Raji (cell line): ENCODE results near the gene EPHB3.

Experiments
- POLR2A ChIP-seq: IDR thresholded peaks from 2 replicates; pipeline ENCODE4 v1.6.1; 2011; ENCODE audit warnings: low read depth, low read length, control low read depth; ENCODE audit not compliant: insufficient read depth

Gene EPHB3

DNA sequence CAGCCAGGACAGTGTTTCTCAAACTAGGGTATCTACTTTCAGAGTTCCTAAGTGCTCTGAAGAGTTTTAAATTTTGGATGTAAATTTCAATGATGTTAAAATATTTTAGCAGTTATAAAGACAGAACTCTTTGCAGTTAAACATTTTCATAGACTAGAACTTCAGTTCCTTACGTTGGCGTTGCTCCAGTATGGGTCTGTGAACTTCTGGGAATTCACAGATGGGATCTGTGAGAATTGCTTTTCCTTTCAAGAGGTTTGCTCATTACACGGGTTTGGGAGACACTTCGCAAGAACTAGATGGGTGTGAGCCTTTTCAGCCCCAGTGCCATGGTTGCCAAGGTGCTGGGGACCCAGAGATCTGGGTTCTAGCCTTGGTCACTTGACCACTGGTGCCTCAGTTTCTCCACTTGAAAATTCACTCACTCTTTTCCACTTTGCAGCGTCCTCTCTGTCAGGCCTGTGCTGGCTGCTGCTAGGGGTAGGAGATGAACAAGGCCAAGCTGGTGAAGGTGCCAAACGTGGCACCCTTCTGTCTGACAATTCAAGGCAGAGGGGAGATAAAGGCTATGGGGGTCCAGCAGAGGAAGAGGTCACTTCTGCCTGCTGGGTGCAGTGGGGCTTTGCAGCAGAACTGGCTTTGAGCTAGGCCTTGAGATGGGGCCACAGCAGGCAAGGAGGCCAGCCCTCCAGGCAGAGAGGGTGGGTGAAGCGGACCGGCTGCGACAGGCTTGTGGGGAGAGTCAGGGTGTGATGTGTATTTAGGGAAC, 48.1 kb downstream of the EPHB3 start:
- TF ChIP-seq POLR2A: no peak

DNA sequence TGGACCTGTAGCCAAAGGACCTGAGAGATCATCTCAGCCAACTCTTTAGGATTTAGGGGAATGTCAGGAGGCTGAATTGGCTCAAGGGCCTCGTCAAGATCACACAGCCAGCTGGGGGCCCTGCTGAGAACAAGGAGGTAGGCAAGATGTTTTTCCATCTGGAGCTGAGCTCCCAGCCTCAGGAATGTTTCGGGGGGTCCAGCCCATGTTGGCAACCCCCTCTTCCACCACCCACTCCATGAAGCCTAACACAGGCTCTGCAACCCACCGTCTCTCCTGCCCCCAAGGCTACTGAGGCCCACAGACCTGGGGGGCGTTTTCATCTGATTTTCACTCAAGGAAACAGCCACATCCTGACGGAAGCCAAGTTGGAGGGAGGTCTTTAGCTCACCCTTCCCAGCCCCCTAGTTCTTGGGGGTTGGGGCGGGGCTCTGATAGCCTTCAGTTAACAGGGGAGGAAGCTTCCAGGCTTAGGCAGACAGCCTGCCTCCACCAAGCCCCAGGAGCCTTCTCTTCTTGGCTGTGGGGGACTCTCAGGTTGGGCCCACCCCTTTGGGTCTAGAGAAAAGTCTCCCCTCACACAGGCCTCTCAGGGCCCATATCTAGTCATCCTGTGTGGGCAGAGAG, 48.8 kb downstream of the EPHB3 start:
- no peak for TF ChIP-seq POLR2A

DNA sequence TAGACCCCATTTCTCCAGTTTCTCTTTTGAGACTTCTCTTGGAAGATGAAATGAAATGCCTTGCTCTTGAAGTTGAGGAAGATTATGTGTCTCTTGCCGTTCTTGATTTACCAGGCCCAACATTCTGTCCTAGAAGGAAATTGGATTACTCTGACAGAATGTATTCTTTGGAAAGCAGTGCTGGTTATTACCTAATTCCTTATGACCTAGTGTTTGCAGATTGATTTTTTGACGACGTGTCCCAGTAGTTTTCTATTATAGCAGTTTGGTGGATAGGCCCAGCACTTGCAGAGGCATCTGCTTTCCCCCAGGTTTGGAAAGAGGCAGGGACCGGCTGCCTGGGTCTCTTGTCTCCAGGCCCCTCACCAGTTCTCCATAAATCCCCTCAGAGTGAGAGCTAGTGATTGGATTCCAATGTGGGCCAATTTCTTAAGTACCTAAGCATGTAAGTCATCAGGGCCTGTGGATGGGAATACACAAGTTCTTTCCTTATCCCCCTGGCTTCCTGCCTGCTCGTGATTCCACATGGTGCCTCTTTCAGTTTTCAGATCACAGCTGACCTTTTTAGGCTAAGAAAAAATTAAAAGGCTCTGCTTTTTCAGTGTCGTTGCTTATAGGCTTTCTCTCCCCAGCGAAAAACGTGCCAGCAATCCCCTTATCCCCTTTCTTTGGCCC, 50.2 kb downstream of the EPHB3 start:
- no peak for TF ChIP-seq POLR2A

DNA sequence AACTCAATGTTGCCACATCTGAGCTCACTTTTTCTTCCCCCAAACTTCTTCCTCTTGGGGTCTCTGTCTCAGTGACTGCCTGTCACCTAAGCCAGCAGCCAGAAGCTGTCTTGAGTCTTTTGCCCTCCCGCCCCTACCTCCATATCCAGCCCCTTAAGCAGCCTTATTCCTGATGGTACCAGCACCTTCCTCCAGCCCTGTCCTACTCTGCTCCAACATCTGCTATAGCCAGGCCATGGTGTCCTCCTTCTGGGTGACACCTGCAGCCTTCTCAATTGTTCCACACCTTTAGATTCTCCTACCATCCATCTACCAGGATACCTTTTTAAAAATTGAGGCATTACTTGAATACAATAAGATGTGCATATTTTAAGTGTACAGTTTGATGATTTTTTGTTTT, 53.8 kb downstream of the EPHB3 start:
- TF ChIP-seq POLR2A: no peak

DNA sequence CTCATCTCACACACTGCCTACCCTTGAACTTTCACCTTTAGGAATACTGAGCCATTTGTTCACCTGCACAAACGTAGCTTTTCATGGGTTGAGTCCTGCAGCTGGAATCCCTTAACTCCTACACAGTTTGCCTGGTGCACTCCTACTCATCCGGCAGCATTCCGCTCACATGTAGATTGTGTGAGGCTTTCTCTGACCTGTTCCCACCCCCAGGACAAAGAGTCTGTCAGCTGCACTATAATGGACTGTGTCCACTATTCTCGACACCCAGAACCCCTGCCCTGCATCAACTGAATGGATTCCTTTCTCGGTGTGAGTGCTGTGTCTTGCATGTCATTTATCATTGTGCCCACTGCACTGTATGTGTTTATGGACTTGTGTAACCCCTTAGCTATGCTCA, 54.9 kb downstream of the EPHB3 start:
- no peak for TF ChIP-seq POLR2A

DNA sequence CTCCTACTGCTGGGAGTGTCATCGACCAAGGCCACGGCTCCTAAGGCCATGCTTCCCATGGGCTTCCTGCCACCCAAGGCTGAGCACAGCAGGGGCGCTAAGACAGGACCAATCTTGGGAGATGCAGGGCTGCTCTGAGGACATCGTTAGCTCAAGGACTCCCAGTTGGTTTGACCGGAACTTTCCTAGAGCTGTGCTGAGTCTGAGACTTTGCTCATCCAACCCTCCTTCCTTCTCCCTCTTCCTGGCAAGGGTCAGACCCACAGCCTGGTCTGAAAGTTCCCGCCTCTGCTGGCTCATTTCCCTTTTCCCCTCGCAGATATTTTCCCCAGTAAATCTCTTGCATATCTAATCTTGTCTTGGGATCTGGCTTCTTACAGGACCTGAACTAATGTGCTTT, 57.2 kb downstream of the EPHB3 start:
- no peak for TF ChIP-seq POLR2A

DNA sequence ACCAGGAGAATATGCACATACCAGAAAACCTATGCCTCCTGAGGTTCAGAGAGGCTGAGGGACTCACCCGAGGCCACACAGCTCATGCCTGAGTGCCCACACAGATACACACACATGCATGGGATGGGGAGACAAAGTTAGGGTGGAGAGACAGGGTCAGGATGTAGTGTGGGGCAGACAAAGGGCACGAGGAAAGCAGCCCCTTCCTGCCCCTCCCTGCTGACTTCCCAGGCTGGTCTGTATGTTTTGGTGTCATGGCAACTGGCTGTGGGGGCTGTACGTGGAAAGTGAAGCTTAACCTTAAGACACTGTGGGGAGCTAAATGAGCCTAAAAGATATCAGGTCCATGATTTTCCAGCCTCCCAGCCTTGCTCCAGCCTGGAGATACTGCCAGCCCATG, 57.8 kb downstream of the EPHB3 start:
- no peak for TF ChIP-seq POLR2A

DNA sequence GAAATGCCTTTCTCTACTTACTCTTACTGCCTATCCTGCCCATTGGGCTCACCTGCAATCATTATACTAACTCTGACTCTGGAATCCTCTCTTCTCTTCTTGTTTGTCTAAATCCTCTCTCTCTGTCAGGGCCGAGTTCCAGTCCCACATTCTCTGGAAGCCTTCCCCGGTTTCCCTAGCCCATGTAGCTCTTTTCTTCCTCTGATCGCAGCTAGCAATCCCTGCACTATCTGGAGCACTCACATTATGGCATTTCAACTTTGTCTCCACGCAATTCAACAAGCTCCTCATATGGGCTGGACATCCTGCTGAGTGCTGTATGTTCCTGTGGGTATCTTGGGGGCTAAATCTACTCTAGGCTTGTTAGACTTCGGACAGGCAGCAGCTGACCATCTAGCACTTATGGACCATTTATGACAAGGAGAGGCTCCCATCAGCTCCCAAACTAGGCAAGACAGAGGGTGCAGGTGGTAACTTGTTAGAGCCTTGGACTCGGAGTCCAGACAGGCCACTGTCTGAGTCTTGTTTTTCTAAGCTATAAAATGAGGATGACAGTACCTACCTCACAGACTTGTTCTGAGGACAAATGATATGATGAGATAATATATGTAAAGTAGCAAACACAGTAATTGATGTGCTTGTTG, 58.3 kb downstream of the EPHB3 start:
- TF ChIP-seq POLR2A: no peak

DNA sequence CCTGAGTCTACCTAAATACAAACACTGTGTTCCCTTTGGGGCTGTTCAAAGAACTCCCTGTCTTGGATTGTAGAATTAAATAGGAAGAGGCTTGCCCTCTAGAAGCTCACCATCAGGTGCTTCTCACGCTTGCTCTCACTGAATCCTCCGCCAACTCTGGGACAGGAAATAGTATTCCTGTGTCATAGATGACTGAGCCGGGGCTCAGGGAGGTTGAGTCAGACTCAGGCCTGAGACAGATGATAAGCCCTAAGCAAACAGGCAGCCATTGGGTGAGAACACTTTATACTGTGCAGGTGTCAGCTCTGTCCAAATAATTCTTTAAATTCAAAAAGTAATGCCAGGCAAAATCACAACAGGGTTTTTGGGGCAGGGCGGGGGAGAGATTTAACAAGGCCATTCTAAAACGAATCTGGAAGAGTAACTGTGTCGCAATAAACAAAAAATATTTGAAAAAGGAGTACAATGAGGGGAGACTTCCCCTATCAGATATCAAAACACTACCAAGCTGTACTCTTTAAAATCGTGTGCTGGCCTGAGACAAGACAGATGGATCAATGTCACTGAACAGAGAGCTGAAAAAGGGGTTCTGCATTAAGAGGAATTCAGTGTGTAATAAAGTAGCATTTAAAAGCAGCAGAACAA, 59.0 kb downstream of the EPHB3 start:
- TF ChIP-seq POLR2A: no peak

DNA sequence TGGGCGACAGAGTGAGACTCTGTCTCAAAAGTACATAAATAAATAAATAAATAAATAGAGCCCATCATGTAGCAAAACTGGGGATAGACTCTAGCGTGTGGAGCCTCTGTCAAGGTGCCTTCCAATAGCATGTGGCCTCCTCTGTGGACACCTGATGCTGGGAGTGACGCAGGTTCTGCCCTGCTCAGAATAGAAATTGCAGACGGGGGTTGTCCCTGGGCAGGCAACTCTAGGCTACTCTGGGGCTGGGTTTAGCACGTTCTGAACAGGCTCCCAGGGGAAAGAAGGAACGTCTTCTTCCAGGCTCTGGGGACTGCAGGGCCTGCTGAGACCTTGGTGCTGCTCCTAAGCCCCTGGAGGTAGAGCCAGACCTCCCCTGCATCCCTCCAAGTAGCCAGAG, 65.3 kb downstream of the EPHB3 start:
- no peak for TF ChIP-seq POLR2A

DNA sequence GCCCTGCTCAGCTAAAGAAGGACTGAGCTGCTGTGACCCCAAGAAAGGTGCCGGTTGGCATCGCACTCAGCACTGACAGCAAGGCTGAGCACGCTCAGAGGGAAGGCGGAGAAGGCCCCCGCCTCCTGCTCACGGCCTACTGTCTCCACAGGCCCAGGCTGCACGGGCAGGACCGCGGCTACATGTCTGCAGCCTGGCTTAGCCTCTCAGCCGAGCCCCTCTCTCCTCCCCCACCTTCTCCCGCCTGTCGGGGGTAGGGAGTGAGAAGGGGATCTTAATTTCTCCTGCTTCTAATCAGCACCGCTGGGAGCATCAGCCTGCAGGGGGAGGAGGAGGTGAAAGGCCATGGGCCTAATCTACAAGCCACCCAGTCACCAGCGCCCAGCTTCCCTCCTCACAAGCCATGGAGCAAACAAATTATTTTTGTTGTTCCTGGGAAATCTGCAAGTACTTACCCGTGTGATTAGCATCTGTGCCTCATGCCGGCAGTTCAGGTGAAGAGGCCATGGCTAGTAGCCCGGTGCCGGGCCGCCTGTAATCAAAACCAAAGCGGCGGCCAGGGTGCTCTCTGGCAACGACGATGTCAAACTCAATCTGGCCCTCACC, 68.1 kb downstream of the EPHB3 start:
- no peak for TF ChIP-seq POLR2A

DNA sequence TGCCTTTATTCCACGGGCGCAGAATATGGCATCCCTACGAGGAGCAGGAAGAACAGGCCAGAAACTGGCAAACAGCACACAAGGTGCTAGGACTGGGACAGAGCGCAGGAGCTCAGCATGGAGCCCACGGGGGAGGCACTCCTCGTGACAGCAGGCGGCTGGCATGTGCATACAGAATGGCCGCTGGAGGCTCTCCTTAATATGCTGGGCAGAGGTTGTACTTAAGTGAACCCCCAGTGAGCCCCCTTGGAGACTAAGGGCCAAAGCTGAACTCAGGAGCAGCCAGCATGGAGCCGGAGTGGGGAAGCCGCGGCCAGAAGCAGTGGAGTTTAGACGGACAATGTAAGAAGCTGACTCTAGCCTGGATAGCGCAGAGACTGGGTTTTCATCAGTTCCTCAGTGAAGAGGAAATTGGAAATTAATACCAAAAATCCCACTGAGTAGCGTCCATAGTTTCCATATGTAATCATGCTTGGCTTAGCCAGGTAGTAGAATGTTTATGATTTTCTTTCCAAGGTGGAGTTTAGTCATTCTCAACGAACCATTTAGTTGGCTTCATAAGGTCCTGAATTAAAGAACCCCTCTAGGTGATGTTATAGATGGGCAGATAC, 69.4 kb downstream of the EPHB3 start:
- TF ChIP-seq POLR2A: no peak

DNA sequence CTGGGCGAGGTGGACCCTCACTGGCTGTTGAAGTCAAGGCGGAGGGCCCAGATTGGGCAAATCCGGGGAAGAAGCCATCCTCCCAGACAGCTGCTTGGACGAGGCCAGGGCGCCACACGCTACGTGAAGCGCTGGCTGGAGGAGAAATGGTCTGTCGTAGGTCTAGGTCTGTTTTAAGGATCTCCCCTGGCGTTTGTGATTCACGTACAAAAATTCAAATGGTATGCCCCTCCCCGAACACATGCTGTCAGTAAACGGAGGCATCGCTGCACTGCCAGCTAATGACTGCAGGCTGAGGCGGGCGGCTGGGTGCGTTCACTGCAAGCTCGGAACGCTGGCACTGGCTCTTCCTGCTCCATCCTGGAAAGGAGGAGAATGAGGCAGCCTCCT, 69.9 kb downstream of the EPHB3 start:
- no peak for TF ChIP-seq POLR2A
